ENCODE measurements around the gene CCDC88A. TPM values are rescaled to one million over a fixed set of nuclear protein-coding genes. Genes with fewer than 3 reads are reported as not detected.
A peak's percentile ranks its signal among the peaks of the same experiment; 100 is the strongest.
"Not testable (repeated sequence)": the region's sequence is repeated elsewhere in the genome, so short reads cannot be mapped to it uniquely, and the experiment has no call there.

The CCDC88A gene
- total and polyA plus RNA-seq, 2 donors from 2014 or later, result 8.2 to 47.6 TPM

DNA sequence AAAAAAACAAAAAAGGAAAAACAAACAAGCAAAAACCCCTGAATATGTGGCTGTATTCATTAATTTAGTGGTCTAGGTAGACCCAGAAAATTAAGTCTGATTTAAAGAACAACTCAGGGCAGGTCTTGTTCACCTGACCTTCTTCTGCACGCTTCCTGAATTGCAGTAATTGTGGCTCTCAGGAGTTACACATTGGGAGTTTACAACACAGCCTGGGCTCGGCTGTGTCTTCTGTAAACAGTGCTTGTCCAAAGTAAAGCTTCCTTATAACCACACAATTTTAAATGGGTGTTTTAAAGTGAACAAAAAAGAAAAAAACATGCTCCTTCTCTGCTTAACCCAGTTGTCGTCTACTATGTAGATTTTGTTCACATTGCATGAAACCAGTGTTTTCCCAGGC lies 142.3 kb downstream of the CCDC88A start:
- Histone ChIP-seq H3K4me3 (ENCODE audit: low read length in 3 of 3) (no peak overlapping the region), H3K27me3 (ENCODE audit: control insufficient read depth, insufficient read depth, low read length) (no peaks in the 10 kb centered on the region), H3K9ac (ENCODE audit: low read length in 3 of 3) (no peak overlapping the region), H3K27ac (ENCODE audit: low read depth in 2 of 2, low read length in 2 of 2) (no peak overlapping the region), H3K9me3 (ENCODE audit: control insufficient read depth in 2 of 3, insufficient read depth in 1 of 3, low read length in 3 of 3) (no peaks in the 10 kb centered on the region), H3K36me3 (ENCODE audit: control insufficient read depth in 2 of 3, insufficient read depth in 3 of 3, low read length in 3 of 3) (no peaks in the 10 kb centered on the region), H3K4me1 (ENCODE audit: control insufficient read depth in 2 of 3, insufficient read depth in 2 of 3, low read depth in 1 of 3, low read length in 3 of 3) (no peaks in the 10 kb centered on the region)
- FAIRE-seq, result no peak
- TF ChIP-seq, protein P1, sequence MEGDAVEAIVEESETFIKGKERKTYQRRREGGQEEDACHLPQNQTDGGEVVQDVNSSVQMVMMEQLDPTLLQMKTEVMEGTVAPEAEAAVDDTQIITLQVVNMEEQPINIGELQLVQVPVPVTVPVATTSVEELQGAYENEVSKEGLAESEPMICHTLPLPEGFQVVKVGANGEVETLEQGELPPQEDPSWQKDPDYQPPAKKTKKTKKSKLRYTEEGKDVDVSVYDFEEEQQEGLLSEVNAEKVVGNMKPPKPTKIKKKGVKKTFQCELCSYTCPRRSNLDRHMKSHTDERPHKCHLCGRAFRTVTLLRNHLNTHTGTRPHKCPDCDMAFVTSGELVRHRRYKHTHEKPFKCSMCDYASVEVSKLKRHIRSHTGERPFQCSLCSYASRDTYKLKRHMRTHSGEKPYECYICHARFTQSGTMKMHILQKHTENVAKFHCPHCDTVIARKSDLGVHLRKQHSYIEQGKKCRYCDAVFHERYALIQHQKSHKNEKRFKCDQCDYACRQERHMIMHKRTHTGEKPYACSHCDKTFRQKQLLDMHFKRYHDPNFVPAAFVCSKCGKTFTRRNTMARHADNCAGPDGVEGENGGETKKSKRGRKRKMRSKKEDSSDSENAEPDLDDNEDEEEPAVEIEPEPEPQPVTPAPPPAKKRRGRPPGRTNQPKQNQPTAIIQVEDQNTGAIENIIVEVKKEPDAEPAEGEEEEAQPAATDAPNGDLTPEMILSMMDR (IDR thresholded peaks at IDR 0.05; ENCODE audit: borderline replicate concordance, extremely low read depth, insufficient read depth), result no peak
- intact Hi-C loops (cut with DNase I), result no loop called here
- DNase-seq, result no peak

GRCh38 chr2:55274346-55274745 lies 145.3 kb downstream of the CCDC88A start:
- FAIRE-seq; H3K4me3 ChIP-seq (ENCODE audit: low read length in 3 of 3); H3K9me3 ChIP-seq (ENCODE audit: control insufficient read depth in 2 of 3, insufficient read depth in 1 of 3, low read length in 3 of 3); H3K36me3 ChIP-seq (ENCODE audit: control insufficient read depth in 2 of 3, insufficient read depth in 3 of 3, low read length in 3 of 3); DNase-seq; H3K4me1 ChIP-seq (ENCODE audit: control insufficient read depth in 2 of 3, insufficient read depth in 2 of 3, low read depth in 1 of 3, low read length in 3 of 3); intact Hi-C loops (cut with DNase I); H3K27ac ChIP-seq (ENCODE audit: low read depth in 2 of 2, low read length in 2 of 2); H3K9ac ChIP-seq (ENCODE audit: low read length in 3 of 3); H3K27me3 ChIP-seq (ENCODE audit: control insufficient read depth, insufficient read depth, low read length): not testable (repeated sequence)

GRCh38 chr2:55269645-55269990 lies 150.0 kb downstream of the CCDC88A start:
- Histone ChIP-seq H3K4me3 (ENCODE audit: low read length in 3 of 3) (peak overlapping the region; percentile 96 to 100 (median 98)), H3K27ac (ENCODE audit: low read depth in 2 of 2, low read length in 2 of 2) (peak overlapping the region in 1 of 2 donors; percentile 68), H3K9ac (ENCODE audit: low read length in 3 of 3) (peak overlapping the region; percentile 90 to 98 (median 95)), H3K9me3 (ENCODE audit: control insufficient read depth in 2 of 3, insufficient read depth in 1 of 3, low read length in 3 of 3) (no peaks in the 10 kb centered on the region), H3K27me3 (ENCODE audit: control insufficient read depth, insufficient read depth, low read length) (no peaks in the 10 kb centered on the region), H3K36me3 (ENCODE audit: control insufficient read depth in 2 of 3, insufficient read depth in 3 of 3, low read length in 3 of 3) (no peaks in the 10 kb centered on the region), H3K4me1 (ENCODE audit: control insufficient read depth in 2 of 3, insufficient read depth in 2 of 3, low read depth in 1 of 3, low read length in 3 of 3) (peaks cover 0 to 4% (median 0%) of the 10 kb centered on the region in 3 donors)
- FAIRE-seq (no peak), DNase-seq (peak in 2 of 5 donors; percentile 14 to 16)
- TF ChIP-seq, protein P1 (IDR thresholded peaks at IDR 0.05; ENCODE audit: borderline replicate concordance, extremely low read depth, insufficient read depth), result no peak
- intact Hi-C loops (cut with DNase I), result no loop called here

- Histone ChIP-seq H3K27me3 (ENCODE audit: control insufficient read depth, insufficient read depth, low read length) (no peaks in the 10 kb centered on the region), H3K36me3 (ENCODE audit: control insufficient read depth in 2 of 3, insufficient read depth in 3 of 3, low read length in 3 of 3) (peaks cover 0 to 3% (median 0%) of the 10 kb centered on the region in 3 donors), H3K4me1 (ENCODE audit: control insufficient read depth in 2 of 3, insufficient read depth in 2 of 3, low read depth in 1 of 3, low read length in 3 of 3) (peaks cover 0 to 4% (median 0%) of the 10 kb centered on the region in 3 donors), H3K9me3 (ENCODE audit: control insufficient read depth in 2 of 3, insufficient read depth in 1 of 3, low read length in 3 of 3) (no peaks in the 10 kb centered on the region), H3K4me3 (ENCODE audit: low read length in 3 of 3) (peak within 1 kb of the TSS; percentile 96 to 100 (median 98)), H3K27ac (ENCODE audit: low read depth in 2 of 2, low read length in 2 of 2) (peak within 1 kb of the TSS; percentile 73 to 94), H3K9ac (ENCODE audit: low read length in 3 of 3) (peak within 1 kb of the TSS; percentile 90 to 98 (median 95))
- intact Hi-C loops (cut with DNase I), result no loop called here
- peak; percentile 80 for FAIRE-seq
- TF ChIP-seq, protein P1 (IDR thresholded peaks at IDR 0.05; ENCODE audit: borderline replicate concordance, extremely low read depth, insufficient read depth), result no peak
- peak; percentile 96 to 98 (median 97) for DNase-seq
Observed at GRCh38 chr2:55268907-55269644, 150.6 kb downstream of the CCDC88A start, which contains the start of gene MTIF2. Gene MTIF2 (minus strand): TSS chr2:55269231. CDS start chr2:55263858, 5,373 bp downstream.
